ENCODE results near the gene TBC1D8. TPM values are rescaled to one million over a fixed set of nuclear protein-coding genes. Genes with fewer than 3 reads are reported as not detected.

Gene TBC1D8
- total RNA-seq, 2 donors from 2014 or later, result 86.1 to 149 TPM

DNA sequence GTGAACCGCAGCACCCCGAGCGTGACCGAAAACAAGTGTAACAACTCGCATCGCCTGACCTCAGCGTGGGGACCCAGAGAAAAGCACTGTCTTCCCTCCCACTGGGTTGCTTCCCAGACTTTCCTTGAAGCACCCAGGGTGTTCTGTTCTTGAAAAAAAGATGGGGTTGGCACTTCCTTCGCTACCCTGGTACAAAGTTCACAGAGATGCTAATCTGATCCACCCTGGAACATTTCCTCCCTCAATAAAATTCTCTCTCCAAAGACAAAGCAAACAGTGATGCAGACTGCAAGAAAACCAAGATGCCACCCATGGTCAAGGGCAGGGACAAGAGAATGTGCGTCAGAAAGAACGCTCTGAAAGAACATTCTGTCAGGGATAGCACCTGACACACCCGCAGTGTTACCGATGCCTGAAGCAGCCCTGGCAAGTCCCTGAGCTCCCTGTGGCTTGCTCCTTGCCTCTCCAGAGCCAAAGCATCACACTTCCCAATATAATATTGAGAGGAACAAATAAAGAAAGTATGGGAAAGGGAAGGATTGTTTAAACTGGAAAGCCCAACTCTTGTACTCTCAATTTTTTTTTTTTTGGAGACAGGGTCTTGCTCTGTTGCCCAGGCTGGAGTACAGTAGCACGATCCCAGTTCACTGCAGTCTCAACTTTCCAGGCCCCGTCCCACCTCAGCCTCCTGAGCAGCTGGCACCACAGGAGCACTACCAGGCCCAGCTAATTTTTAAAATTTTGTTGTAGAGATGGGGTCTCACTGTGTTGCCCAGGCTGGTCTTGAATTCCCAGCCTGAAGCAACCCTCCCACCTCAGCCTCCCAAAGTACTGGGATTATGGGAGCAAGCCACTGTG lies 70.7 kb downstream of the TBC1D8 start:
- intact Hi-C loops (cut with DNase I), result loop anchor here (5.0 kb wide), 1 partner anchor 72 kb away; the partner anchor contains the start of gene TBC1D8
- H3K27me3 ChIP-seq (replicated peaks; ENCODE audit: insufficient read depth), result no peaks in the 10 kb centered on the region
- H3K27ac ChIP-seq, result peak overlapping the region; percentile 88 to 93
- H3K36me3 ChIP-seq, result no peaks in the 10 kb centered on the region
- WGBS, result 29% methylated on average over 14 of the region's 14 CpGs
- TF ChIP-seq POLR2A (IDR thresholded peaks at IDR 0.05), result no peak
- TF ChIP-seq, protein P1, sequence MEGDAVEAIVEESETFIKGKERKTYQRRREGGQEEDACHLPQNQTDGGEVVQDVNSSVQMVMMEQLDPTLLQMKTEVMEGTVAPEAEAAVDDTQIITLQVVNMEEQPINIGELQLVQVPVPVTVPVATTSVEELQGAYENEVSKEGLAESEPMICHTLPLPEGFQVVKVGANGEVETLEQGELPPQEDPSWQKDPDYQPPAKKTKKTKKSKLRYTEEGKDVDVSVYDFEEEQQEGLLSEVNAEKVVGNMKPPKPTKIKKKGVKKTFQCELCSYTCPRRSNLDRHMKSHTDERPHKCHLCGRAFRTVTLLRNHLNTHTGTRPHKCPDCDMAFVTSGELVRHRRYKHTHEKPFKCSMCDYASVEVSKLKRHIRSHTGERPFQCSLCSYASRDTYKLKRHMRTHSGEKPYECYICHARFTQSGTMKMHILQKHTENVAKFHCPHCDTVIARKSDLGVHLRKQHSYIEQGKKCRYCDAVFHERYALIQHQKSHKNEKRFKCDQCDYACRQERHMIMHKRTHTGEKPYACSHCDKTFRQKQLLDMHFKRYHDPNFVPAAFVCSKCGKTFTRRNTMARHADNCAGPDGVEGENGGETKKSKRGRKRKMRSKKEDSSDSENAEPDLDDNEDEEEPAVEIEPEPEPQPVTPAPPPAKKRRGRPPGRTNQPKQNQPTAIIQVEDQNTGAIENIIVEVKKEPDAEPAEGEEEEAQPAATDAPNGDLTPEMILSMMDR (IDR thresholded peaks at IDR 0.05), result peak in 1 of 4 experiments; percentile 6
- TF ChIP-seq POLR2AphosphoS5 (IDR thresholded peaks at IDR 0.05), result peak; percentile 98
- peaks cover 11% of the 10 kb centered on the region for H3K4me1 ChIP-seq (replicated peaks)
- DNase-seq (ENCODE audit: low spot score), result peak; percentile 95
- H3K9me3 ChIP-seq, result no peaks in the 10 kb centered on the region
- no peak overlapping the region for H3K4me3 ChIP-seq

DNA sequence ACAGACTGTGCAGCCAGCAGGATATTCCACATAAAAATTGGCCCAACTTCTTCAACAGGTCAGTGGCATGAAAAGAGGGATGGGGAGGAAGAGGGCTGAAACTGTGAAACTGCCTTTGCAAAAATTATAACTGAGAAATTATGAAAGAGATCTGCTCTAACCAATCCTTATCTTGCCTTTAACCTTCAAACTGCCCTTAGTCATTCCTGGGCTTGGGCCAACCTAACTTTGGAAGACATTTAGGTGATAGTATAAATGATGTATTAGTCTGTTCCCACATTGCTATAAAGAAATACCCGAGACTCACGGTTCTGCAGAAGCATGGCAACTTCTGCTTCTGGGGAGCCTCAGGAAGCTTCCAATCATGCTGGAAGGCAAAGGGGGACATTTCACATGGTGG lies 74.6 kb downstream of the TBC1D8 start:
- 19% methylated on average over 2 of the region's 2 CpGs for WGBS

DNA sequence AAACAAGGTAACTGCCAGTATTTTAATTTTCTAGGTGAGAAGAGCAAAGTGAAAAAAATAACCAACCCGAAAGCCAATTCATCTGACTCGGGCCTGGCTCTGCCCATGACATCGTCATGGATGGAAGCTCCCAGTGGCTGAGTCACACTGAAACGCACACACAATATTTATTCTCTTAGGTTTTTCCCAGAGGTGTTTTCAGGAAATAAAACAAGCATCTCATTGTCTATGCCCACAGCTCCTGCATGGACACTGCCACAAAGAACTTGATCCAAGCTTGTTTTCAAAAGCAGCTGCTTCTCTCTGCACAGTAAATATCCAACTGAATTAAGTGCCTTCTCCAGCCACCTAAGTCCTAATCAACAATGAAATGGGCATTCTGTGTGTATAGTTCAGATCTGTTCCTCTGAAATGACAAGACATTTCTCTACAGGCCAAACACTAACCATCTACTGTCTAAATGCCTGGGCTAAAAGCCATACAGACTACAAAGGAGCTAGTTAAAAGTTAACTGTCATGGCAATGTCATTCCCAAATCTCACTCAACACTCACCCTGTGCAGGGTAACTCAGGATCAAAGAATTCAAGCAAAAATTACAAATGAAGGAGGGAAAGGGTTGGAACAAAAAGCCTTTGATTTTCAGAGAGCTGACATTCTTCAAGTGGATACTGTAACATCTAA lies 86.2 kb downstream of the TBC1D8 start:
- TF ChIP-seq, protein P1 (IDR thresholded peaks at IDR 0.05), result no peak
- no peak for TF ChIP-seq POLR2A (IDR thresholded peaks at IDR 0.05)
- peak; percentile 67 for TF ChIP-seq POLR2AphosphoS5 (IDR thresholded peaks at IDR 0.05)
- peak; percentile 65 for DNase-seq (ENCODE audit: low spot score)
- Histone ChIP-seq H3K4me3 (no peak overlapping the region), H3K27ac (peak overlapping the region; percentile 57 to 68), H3K9me3 (no peaks in the 10 kb centered on the region), H3K27me3 (replicated peaks; ENCODE audit: insufficient read depth) (no peaks in the 10 kb centered on the region), H3K4me1 (replicated peaks) (no peaks in the 10 kb centered on the region), H3K36me3 (no peaks in the 10 kb centered on the region)
- WGBS, result 25% methylated on average over 4 of the region's 4 CpGs
- intact Hi-C loops (cut with DNase I), result no loop called here

More for the DNA sequence above, 74.6 kb downstream of the TBC1D8 start:
- H3K4me1 ChIP-seq (replicated peaks), result peaks cover 6% of the 10 kb centered on the region
- no peak overlapping the region for H3K4me3 ChIP-seq
- no peaks in the 10 kb centered on the region for H3K36me3 ChIP-seq
- no peaks in the 10 kb centered on the region for H3K27me3 ChIP-seq (replicated peaks; ENCODE audit: insufficient read depth)
- no peaks in the 10 kb centered on the region for H3K9me3 ChIP-seq
- intact Hi-C loops (cut with DNase I), result loop anchor here (5.0 kb wide), 1 partner anchor 46 kb away; no protein-coding TSS in a partner anchor
- no peak for DNase-seq (ENCODE audit: low spot score)
- peak; percentile 45 for TF ChIP-seq POLR2AphosphoS5 (IDR thresholded peaks at IDR 0.05)
- TF ChIP-seq, protein P1 (IDR thresholded peaks at IDR 0.05), result no peak
- H3K27ac ChIP-seq, result peak overlapping the region in 1 of 2 donors; percentile 53

DNA sequence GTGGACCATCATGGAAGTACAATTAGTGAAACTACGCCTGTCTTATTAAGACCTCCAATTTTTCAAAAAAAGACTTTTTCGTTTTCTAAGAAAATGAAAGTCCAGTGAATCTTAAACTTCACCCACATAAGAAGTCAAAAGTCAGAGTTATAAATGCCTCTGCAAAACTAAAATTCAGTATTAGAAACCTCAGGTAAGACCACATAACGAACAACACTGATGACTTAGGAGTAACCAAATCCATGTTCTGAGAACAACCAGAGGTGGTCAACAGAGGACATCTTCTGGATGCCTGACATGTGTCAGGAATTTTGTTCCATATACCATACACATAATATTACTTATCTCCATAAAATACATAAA lies 86.7 kb downstream of the TBC1D8 start:
- peak overlapping the region; percentile 57 to 68 for H3K27ac ChIP-seq
- 94% methylated on average over 3 of the region's 3 CpGs for WGBS
- DNase-seq (ENCODE audit: low spot score), result no peak
- TF ChIP-seq POLR2AphosphoS5 (IDR thresholded peaks at IDR 0.05) (no peak), POLR2A (IDR thresholded peaks at IDR 0.05) (no peak)
- TF ChIP-seq, protein P1 (IDR thresholded peaks at IDR 0.05), result no peak
- intact Hi-C loops (cut with DNase I), result no loop called here
- no peaks in the 10 kb centered on the region for H3K27me3 ChIP-seq (replicated peaks; ENCODE audit: insufficient read depth)
- no peaks in the 10 kb centered on the region for H3K9me3 ChIP-seq
- H3K4me1 ChIP-seq (replicated peaks), result no peaks in the 10 kb centered on the region
- no peak overlapping the region for H3K4me3 ChIP-seq
- no peaks in the 10 kb centered on the region for H3K36me3 ChIP-seq

All from prostate gland (tissue), 2 donors.